SK-N-DZ (cell line): ENCODE results near the gene EDARADD.
A peak's percentile ranks its signal among the peaks of the same experiment; 100 is the strongest.

Source experiments
- DNase-seq: peaks from one replicate; pipeline ENCODE4 v3.0.0-alpha.2; 2015; ENCODE audit warnings: low spot score

The EDARADD gene

DNA sequence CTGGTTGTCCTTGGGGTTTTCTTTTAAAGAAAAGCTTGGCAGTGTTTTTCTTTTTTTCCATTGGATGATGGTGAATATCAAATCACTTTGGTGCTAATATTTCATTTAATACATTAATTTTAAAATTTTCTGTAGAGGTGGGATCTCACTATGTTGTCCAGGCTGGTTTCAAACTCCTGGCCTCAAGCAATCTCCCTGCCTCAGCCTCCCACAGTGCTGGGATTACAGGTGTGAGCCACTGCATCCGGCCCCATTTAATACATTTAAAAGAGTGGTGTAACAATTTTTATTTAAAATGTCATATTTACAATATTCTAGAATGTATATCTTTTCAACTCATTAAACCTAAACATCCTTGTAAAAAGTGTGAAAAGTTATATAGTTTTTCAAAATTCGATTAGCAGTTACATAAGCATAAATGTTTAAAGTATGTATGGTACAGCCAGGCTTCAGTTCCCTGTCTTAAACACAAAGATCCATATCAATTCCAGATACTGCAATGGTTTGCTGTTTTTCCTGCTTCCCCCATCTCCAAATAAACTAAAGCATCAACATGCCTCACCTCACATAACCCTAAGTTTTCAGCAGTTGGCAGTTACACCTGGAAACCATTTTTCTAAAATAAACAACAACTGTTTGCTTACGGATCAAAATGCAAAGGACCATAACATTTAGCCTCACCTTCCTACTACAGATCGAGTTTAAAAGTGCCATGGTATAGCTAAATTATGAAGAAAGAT, 120.8 kb downstream of the EDARADD start:
- no peak for DNase-seq

DNA sequence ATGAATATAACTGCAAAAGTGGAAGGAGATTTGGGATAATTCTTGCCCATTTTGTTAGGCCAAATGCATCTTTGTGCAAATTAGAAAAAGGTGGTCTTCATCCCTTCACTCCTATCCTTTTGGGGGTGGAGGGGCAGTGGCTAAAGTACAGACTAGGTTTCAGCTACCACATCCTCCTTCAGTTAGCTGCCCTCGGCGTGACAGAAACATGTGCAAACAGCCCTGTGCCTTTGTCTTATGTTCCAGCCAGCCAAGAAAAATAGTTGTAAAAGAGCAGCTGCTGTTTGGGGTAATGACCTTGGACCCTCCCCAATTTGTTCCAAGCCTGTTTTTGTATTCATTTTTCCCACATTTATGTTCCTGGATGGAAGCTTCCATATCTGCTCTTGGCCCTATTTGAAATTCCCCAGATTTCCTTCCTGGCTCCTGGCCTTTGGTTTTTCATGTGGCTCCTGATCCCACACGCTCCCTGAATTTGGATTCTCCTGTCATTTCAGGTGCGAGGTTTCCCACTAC, 121.4 kb downstream of the EDARADD start:
- no peak for DNase-seq

DNA sequence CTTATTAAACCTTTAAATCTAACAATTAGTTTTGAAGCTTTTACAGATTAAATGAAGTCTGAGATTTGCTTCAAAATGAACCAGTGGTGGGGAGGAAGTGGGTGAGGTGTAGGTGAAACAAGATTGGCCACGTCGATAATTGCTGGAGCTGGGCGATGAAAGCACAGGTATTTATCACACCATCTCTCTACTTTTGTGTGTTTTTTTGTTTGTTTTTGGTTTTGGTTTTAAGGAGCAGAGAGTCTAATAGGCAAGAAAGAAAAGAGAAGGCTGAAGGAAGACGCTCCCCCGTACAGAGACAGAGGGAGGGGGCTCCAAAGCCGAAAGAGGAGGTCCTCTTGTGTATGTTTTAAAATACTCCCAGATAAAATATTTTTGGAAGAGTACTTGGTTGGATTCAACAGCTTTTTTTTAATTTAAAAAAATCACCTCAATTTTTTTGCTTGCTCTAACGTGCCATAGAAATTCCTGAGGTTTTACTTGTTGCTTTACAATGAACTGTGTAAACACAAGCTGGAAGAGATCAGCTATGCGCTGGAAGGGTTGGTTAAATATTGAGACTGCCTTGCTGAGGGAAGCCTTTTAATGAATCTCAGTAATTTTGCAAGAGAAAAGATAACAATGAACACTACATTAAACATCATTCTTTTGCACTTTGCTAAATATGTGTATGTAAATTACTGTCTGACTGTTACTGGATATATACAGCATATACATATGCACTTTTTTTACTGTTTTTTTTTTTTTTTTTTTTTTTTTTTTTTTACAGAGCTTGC, 123.0 kb downstream of the EDARADD start:
- DNase-seq: no peak

DNA sequence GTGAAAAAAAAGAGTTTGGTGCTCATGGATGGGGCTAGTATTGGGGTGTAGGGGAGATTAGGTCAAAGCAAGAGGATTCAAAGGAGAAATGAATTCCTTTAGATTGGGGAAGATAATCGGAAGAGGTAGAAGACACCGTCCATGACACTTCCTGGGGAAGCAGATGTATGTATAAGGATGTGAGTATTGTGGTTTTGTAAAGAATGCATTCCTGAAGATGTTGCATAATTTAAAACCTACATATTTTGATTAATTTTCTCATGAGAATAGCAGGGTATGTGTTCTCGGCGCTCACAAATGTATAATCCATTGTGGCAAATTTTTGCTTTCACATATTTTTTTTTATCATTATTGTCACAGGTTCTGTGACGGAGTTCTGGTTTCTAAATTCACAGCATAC, 124.2 kb downstream of the EDARADD start:
- DNase-seq: no peak

DNA sequence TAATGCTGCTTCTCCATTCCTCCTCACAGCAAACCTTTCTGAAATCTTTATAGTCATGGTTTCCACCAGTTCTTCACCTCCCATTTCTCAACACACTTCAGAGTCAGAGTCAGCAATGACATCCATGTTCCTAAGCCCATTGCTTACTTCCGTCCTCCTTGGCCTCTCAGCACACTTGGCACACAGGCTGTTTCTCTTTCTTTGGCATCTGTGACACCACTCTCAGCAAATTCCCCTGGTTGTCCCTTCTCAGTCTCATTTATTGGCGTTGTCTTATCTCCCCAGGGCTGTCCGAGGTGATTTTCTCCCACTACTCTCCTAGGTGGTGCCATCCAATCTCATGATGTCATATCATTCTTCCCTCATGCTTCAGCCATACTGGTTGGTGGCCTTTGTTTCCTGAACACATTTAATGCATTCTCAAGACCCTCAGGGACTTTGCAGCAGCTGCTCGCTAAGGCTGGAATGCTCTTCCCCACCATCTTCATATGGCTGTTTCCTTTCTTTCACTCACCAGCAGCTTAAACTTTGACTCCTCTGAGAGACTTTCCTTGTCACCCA, 126.4 kb downstream of the EDARADD start:
- DNase-seq: no peak

DNA sequence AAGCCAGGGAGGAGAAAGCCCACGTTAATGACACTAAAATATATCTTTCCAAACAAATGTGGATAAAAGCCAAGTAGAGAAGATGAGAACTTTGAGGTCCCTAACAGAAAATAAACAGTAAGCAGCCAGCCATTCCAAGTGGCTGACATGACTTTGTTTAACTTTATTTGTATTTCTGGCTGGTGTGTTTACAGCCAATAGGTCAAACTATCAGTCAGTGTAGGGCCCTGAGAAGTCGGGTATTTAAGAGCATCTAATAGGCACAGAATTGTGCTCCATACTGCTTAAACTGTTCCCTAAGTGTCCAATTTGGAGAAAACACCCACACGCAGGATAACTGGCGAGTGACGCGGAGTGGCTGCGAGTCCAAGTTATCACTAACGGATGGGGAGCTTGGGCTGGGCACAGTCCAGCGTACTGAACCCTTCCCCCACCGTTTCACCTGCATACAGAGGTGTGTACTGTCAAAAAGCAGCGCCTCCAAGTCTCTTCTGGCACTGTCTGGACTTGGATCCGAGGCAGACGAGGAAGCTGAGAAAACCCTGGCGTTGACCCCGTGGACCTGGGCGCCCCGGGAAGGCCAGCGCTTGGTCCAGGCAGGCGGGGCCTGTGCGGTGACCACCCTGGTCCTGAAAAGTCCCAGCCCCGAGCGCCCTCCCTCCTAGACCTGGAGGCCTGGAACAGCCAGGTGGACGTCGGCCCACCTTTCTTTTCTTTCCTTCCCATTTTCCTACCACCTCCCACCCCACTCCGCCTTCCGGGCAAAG, 129.0 kb downstream of the EDARADD start:
- DNase-seq: no peak

DNA sequence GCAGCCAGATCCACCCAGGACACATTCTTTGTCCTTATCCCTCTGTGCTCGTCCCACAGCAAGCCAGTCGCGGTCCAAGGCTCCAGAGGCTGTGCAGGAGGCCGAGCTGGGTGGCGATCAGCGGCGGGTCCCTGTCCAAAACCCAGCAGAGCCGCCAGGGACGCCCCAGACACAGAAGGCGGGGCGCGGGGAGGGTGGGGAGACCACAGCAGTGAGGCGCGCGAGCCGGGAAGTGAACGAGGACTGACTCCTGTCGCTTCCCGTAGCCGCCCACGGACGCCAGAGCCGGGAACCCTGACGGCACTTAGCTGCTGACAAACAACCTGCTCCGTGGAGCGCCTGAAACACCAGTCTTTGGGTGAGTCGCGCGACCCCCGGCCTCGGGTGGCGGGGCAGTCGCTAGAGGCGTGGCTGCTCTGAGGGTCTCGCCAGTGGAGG, 129.6 kb downstream of the EDARADD start, which contains the start of gene LGALS8:
Gene LGALS8, plus strand, starts transcription at position 279 of the 438 bp plus-strand sequence. CDS start 2,089 bp downstream, outside the sequence.
- no peak for DNase-seq

DNA sequence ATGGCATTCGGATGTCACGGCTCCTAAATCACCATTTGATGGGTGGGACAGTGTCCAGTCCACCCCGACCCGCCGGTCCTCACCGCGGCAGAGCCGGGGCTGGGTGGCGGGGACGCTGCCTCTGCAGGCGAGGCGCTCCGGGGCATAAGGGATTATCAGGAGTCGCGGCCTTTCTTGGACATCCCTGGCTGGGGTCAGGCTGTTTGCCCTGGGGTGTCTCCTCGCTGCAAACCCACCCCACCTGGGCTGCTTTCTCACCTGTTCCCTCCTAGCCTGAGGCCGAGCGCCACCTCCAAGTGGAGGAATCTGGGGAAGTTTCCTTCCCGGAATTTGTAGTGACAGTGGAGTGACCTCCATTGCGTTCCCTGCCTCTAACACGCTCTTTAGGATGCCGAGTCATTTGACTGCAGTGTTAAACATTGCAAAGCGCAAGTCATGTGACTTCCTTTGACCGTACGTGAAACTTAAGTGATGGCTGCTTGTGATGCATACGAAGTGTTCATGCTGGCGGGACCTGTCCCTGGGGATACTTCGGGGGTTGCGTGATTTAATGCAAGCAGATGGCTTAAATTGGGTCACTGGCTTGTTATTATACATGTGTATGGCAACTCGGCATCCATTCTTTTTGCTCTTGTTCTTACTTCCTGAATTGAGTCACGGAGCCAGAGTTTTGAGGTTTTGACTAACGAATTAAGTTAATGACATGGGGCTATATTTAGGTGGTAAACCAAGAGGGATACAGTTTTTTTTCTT, 130.2 kb downstream of the EDARADD start:
- peak; percentile 66 for DNase-seq

DNA sequence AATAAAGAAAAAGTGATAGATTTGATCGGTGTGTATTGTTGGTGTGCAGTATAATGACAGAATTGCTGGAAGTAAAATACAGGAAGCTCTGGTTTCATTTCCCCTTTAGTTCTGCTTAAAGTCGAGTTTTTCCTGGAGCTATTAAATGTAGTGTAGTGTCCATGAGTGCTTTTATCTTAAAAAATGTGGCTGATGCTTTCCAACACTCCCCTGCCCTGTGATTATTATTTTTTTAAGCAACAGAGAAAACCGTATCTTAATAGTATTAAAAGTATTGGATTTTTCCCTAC, 130.8 kb downstream of the EDARADD start:
- DNase-seq: no peak

DNA sequence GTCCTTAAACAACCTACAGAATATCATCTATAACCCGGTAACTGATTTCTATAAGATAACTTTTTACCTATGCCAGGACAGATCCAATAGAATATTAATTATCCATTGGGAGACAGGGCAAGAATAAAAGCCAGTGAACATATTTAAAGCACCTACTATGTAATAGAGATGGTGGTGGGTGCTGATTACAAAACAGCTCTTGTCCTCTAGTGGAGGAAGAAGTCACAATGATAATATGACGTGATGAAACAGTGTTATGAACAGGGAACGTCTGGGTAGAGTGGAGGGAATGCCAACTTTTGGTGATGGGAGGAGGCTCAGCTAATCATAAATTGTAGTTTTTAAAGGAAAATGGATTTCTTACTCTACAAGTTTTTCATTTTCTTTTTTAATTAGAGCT, 132.0 kb downstream of the EDARADD start:
- DNase-seq: no peak

DNA sequence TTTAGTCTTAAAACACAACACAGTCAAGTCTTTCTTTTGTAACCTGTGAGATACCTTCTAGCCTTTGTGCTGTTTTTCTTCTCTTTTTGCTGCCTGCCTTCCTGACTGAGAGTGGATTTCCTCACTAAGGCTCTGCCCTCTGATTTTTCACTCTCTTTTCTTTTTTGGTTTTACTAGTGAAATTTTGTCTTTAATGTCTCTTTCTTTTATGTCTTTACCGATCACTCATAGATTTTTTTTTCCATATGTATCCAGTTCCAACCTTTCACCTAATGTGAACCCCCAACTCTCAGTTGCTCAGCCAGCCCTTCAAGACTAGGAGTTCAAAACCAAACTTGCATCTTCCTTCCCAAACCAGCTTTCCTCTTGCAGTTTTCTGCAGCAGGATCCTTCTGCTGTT, 136.2 kb downstream of the EDARADD start:
- DNase-seq: no peak

DNA sequence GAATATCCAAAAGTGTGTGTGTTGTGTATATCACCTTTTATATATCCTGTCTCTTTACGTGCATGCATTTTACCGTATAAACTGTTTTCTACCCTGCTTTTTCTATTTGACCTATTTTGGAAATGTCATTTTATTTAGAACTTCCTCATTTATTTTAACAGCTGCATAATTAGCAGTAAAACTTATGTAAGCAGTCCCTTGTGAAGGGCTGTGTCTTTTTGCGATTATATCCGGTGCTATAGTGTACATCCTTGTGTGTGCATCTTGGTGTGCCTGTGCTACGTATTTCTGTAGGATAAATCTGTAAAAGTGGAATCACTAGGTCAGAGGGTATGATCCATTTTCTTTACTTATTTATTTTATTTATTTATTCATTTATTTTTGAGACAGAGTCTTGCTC, 136.9 kb downstream of the EDARADD start:
- no peak for DNase-seq

DNA sequence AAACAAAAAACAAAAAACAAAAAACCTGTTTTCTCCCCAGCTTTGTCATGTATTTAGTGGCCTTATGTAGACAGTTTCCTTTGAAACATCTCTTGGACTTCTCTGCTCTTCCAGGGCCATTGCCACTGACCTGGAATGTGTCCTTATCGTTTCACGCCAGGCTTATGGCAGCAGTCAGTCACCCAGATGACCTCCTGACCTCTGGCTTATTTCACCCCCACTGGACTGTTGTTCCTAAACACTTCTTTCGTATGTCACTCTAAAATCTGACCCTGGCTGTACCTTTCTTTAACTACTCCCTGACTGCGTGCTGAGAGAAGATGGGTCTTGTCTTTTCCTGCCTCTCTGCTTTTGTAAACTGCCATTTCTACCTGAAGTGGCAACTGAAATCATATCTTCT, 138.8 kb downstream of the EDARADD start:
- DNase-seq: no peak

DNA sequence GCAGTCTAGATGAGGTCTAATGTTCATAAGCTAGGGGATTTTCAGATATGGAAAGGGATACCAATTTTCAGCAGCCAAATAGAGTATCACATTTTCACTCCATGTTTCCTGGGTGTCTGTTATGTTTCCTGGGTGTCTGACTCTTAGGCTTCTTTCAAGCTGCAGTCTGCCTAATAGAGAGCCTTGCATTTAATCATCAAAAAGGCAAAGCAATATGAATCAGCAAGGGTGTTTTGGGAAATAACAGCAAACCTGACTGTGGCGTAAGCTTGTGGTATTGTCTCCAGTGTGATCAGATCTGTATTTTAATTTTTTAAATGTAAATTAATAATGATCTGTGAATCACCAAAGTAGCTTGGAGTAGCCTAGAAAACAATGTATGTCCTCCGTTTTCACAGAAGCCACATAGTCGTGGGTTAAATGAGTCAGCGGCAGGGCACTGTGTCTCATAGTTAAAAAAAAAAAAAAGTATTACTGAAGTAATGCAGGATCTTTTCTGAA, 140.1 kb downstream of the EDARADD start:
- no peak for DNase-seq
